WTC11 (cell line): Measurements from ENCODE around the gene KLHL26. TPM values are rescaled to one million over a fixed set of nuclear protein-coding genes. Genes with fewer than 3 reads are reported as not detected.

ENCODE experiments used
- ATAC-seq: fragments of 200-7000 bp; cut with Tn5 transposase; 2 replicates; pipeline ENCODE4 v1.10.0; 2021; ENCODE audit warnings: mild to moderate bottlenecking, moderate library complexity
- CTCF ChIA-PET: fragments of 300-600 bp; sonication (Branson Sonifier 250); formaldehyde crosslinking; loops from one replicate; lab custom pipeline; 2021; ENCODE audit warnings: antibody characterized with exemption; lab: Charles Lee
- POLR2A ChIA-PET: fragments of 350-600 bp; sonication (Branson Sonifier 250); formaldehyde crosslinking; loops from one replicate; lab custom pipeline; 2021; ENCODE audit warnings: antibody characterized with exemption; lab: Charles Lee
- DNase-seq: peaks from one replicate; pipeline ENCODE4 v3.0.0; 2021; ENCODE audit warnings: low spot score
- H3K27ac Mint-ChIP-seq: 2 replicates; pipeline ENCODE4 v1.8.0; 2021; ENCODE audit warnings: mixed read lengths
- H3K27me3 Mint-ChIP-seq: 2 replicates; pipeline ENCODE4 v1.8.0; 2021; ENCODE audit warnings: low read depth, mild to moderate bottlenecking, moderate library complexity, mixed read lengths
- H3K36me3 Mint-ChIP-seq: 2 replicates; pipeline ENCODE4 v1.8.0; 2021; ENCODE audit warnings: mixed read lengths
- H3K4me1 Mint-ChIP-seq: 2 replicates; pipeline ENCODE4 v1.8.0; 2022; ENCODE audit warnings: mixed read lengths
- H3K4me3 Mint-ChIP-seq: 2 replicates; pipeline ENCODE4 v1.8.0; 2021; ENCODE audit warnings: mild to moderate bottlenecking, moderate library complexity, mixed read lengths
- H3K9me3 Mint-ChIP-seq: 2 replicates; pipeline ENCODE4 v1.8.0; 2021; ENCODE audit warnings: mixed read lengths
- ARID4B ChIP-seq: sonication (generic); formaldehyde crosslinking; IDR thresholded peaks from 2 replicates; pipeline ENCODE4 v1.8.0; 2023; ENCODE audit warnings: missing genetic modification reagents, mild to moderate bottlenecking, borderline replicate concordance
- ATF1 ChIP-seq: sonication (generic); formaldehyde crosslinking; IDR thresholded peaks from 2 replicates; pipeline ENCODE4 v1.8.1; 2023; ENCODE audit warnings: mild to moderate bottlenecking, moderate library complexity, missing genetic modification reagents
- CDX4 ChIP-seq: fragments of 250-450 bp; sonication (Bioruptor Pico); IDR thresholded peaks from 2 replicates; pipeline ENCODE4 v1.9.0; 2021; ENCODE audit warnings: moderate library complexity, mild to moderate bottlenecking, inconsistent platforms, borderline replicate concordance
- CREB1 ChIP-seq: sonication (generic); formaldehyde crosslinking; IDR thresholded peaks from 2 replicates; pipeline ENCODE4 v1.8.0; 2023; ENCODE audit warnings: mild to moderate bottlenecking, missing genetic modification reagents
- CREM ChIP-seq: sonication (generic); formaldehyde crosslinking; IDR thresholded peaks from 2 replicates; pipeline ENCODE4 v1.8.1; 2022; ENCODE audit warnings: mild to moderate bottlenecking, missing genetic modification reagents, moderate library complexity
- E2F5 ChIP-seq: sonication (generic); formaldehyde crosslinking; IDR thresholded peaks from 2 replicates; pipeline ENCODE4 v1.8.1; 2022; ENCODE audit warnings: mild to moderate bottlenecking, moderate library complexity, missing genetic modification reagents
- ESRRA ChIP-seq: sonication (generic); formaldehyde crosslinking; IDR thresholded peaks from 2 replicates; pipeline ENCODE4 v1.8.1; 2022; ENCODE audit warnings: mild to moderate bottlenecking, missing genetic modification reagents, borderline replicate concordance
- ETV6 ChIP-seq: sonication (generic); formaldehyde crosslinking; IDR thresholded peaks from 2 replicates; pipeline ENCODE4 v1.8.1; 2022; ENCODE audit warnings: mild to moderate bottlenecking, missing genetic modification reagents
- GABPB1 ChIP-seq: sonication (generic); formaldehyde crosslinking; IDR thresholded peaks from 2 replicates; pipeline ENCODE4 v1.8.1; 2023; ENCODE audit warnings: mild to moderate bottlenecking, missing genetic modification reagents
- GRHL2 ChIP-seq: fragments of 250-450 bp; sonication (Bioruptor Pico); IDR thresholded peaks from 2 replicates; pipeline ENCODE4 v1.8.0; 2022; ENCODE audit warnings: mild to moderate bottlenecking, moderate library complexity; ENCODE audit not compliant: insufficient replicate concordance, severe bottlenecking
- IRF2 ChIP-seq: sonication (generic); formaldehyde crosslinking; IDR thresholded peaks from 2 replicates; pipeline ENCODE4 v1.8.0; 2022; ENCODE audit warnings: low read depth, missing genetic modification reagents, borderline replicate concordance
- JAZF1 ChIP-seq: fragments of 250-450 bp; sonication (Bioruptor Pico); IDR thresholded peaks from 2 replicates; pipeline ENCODE4 v1.9.0; 2021; ENCODE audit warnings: moderate library complexity, mild to moderate bottlenecking, inconsistent platforms
- JUN ChIP-seq: sonication (generic); formaldehyde crosslinking; IDR thresholded peaks from 2 replicates; pipeline ENCODE4 v1.8.0; 2023; ENCODE audit warnings: mild to moderate bottlenecking, missing genetic modification reagents
- MYBL2 ChIP-seq: sonication (generic); formaldehyde crosslinking; IDR thresholded peaks from 2 replicates; pipeline ENCODE4 v1.8.1; 2023; ENCODE audit warnings: mild to moderate bottlenecking, moderate library complexity, missing genetic modification reagents
- PRRX2 ChIP-seq: fragments of 250-450 bp; sonication (Bioruptor Pico); IDR thresholded peaks from 2 replicates; pipeline ENCODE4 v1.8.0; 2021; ENCODE audit warnings: mild to moderate bottlenecking
- SMAD3 ChIP-seq: sonication (generic); formaldehyde crosslinking; IDR thresholded peaks from 2 replicates; pipeline ENCODE4 v1.8.0; 2022; ENCODE audit warnings: missing genetic modification reagents, mild to moderate bottlenecking, borderline replicate concordance
- SP1 ChIP-seq: sonication (generic); formaldehyde crosslinking; conservative IDR thresholded peaks from 2 replicates; pipeline ENCODE4 v1.8.1; 2022; ENCODE audit warnings: missing genetic modification reagents
- TEAD1 ChIP-seq: sonication (generic); formaldehyde crosslinking; IDR thresholded peaks from 2 replicates; pipeline ENCODE4 v1.8.0; 2022; ENCODE audit warnings: mild to moderate bottlenecking, missing genetic modification reagents
- TEAD4 ChIP-seq: sonication (generic); formaldehyde crosslinking; IDR thresholded peaks from 2 replicates; pipeline ENCODE4 v1.8.0; 2022; ENCODE audit warnings: mild to moderate bottlenecking, missing genetic modification reagents
- ZBTB43 ChIP-seq: sonication (generic); formaldehyde crosslinking; IDR thresholded peaks from 2 replicates; pipeline ENCODE4 v1.8.1; 2023; ENCODE audit warnings: mild to moderate bottlenecking, missing genetic modification reagents
- ZNF138 ChIP-seq: sonication (generic); formaldehyde crosslinking; conservative IDR thresholded peaks from 2 replicates; pipeline ENCODE4 v1.8.1; 2022; ENCODE audit warnings: mild to moderate bottlenecking, moderate library complexity, missing genetic modification reagents
- ZNF232 ChIP-seq: sonication (generic); formaldehyde crosslinking; IDR thresholded peaks from 2 replicates; pipeline ENCODE4 v1.8.0; 2022; ENCODE audit warnings: mild to moderate bottlenecking, missing genetic modification reagents
- total RNA-seq: library from RNA; stranded (reverse); gene quantifications from 3 replicates; pipeline ENCODE4 v1.2.3, GENCODE V29; 2021
- TF ChIP-seq, protein P1 (sequence below): fragments of 250-450 bp; sonication (Bioruptor Pico); IDR thresholded peaks from 2 replicates; pipeline ENCODE4 v1.8.0; 2021; ENCODE audit warnings: mild to moderate bottlenecking
- TF ChIP-seq, protein P2 (sequence below): sonication (generic); formaldehyde crosslinking; IDR thresholded peaks from 2 replicates; pipeline ENCODE4 v1.8.1; 2022; ENCODE audit warnings: missing genetic modification reagents, borderline replicate concordance

The KLHL26 gene
- total RNA-seq, 1 experiment from 2014 or later = 13.1 TPM

GRCh38 chr19:18709546-18709945, 72.7 kb downstream of the KLHL26 start (continued):
- TF ChIP-seq MYBL2 (CRISPR knock-in tag) (no peak), CREM (CRISPR knock-in tag) (no peak), GRHL2 (CRISPR knock-in tag) (no peak), PRRX2 (CRISPR knock-in tag) (no peak), ZNF138 (CRISPR knock-in tag) (no peak), ETV6 (no peak), IRF2 (CRISPR knock-in tag) (no peak), TEAD4 (CRISPR knock-in tag) (no peak), ZNF232 (no peak)
- TF ChIP-seq, all 79 proteins: peak for 0

DNA sequence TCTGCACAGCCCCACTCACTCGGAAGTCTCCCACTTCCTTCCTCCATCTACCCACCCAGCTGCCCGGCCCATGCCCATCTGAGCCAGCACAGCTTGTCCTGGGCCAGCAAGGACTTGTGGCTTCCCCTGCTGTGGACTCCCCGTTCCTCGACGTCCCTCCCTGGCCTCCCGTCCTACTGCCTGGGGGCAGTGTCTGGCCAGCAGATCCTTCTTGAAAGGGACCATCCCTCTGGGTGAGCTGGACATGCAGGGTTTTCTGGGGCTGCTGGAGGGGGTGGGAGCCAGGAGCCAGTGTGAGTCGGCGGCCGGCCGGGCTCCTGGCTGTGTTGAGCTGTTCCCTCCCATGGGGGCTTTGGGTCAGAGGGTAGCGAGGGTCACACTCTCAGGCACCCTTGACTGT, 73.4 kb downstream of the KLHL26 start:
- ATAC-seq = no peak
- DNase-seq = no peak
- Mint-ChIP-seq H3K27me3 (no peaks in the 10 kb centered on the region), H3K4me3 (no peak overlapping the region), H3K36me3 (no peaks in the 10 kb centered on the region), H3K4me1 (peaks cover 10% of the 10 kb centered on the region), H3K27ac (no peak overlapping the region), H3K9me3 (no peaks in the 10 kb centered on the region)
- ChIA-PET POLR2A (no interaction called here), CTCF (interaction anchor here (1.4 to 1.5 kb wide), 2 partner anchors 227 to 243 kb away, joined by 3 to 4 read pairs; no protein-coding TSS in a partner anchor)
- no peak for TF ChIP-seq CREB1
- no peak for TF ChIP-seq ZBTB43
- TF ChIP-seq PRRX2 (CRISPR knock-in tag) = no peak
- TF ChIP-seq SP1 = no peak
- no peak for TF ChIP-seq ETV6
- TF ChIP-seq, protein P1, sequence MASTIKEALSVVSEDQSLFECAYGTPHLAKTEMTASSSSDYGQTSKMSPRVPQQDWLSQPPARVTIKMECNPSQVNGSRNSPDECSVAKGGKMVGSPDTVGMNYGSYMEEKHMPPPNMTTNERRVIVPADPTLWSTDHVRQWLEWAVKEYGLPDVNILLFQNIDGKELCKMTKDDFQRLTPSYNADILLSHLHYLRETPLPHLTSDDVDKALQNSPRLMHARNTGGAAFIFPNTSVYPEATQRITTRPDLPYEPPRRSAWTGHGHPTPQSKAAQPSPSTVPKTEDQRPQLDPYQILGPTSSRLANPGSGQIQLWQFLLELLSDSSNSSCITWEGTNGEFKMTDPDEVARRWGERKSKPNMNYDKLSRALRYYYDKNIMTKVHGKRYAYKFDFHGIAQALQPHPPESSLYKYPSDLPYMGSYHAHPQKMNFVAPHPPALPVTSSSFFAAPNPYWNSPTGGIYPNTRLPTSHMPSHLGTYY (CRISPR knock-in tag) = no peak
- no peak for TF ChIP-seq ESRRA
- no peak for TF ChIP-seq JAZF1 (CRISPR knock-in tag)
- TF ChIP-seq TEAD4 (CRISPR knock-in tag) = no peak
- no peak for TF ChIP-seq GABPB1 (CRISPR knock-in tag)
- no peak for TF ChIP-seq JUN
- TF ChIP-seq GRHL2 (CRISPR knock-in tag) = no peak
- no peak for TF ChIP-seq ATF1 (CRISPR knock-in tag)
- no peak for TF ChIP-seq TEAD1 (CRISPR knock-in tag)
- TF ChIP-seq ARID4B (CRISPR knock-in tag) = no peak
- no peak for TF ChIP-seq CDX4 (CRISPR knock-in tag)
- no peak for TF ChIP-seq SMAD3 (CRISPR knock-in tag)
- no peak for TF ChIP-seq E2F5
- TF ChIP-seq, protein P2, sequence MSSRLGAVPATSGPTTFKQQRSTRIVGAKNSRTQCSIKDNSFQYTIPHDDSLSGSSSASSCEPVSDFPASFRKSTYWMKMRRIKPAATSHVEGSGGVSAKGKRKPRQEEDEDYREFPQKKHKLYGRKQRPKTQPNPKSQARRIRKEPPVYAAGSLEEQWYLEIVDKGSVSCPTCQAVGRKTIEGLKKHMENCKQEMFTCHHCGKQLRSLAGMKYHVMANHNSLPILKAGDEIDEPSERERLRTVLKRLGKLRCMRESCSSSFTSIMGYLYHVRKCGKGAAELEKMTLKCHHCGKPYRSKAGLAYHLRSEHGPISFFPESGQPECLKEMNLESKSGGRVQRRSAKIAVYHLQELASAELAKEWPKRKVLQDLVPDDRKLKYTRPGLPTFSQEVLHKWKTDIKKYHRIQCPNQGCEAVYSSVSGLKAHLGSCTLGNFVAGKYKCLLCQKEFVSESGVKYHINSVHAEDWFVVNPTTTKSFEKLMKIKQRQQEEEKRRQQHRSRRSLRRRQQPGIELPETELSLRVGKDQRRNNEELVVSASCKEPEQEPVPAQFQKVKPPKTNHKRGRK (CRISPR knock-in tag) = no peak
